Kidney (tissue), 14 donors: ENCODE data around the gene LRRC72. TPM values are rescaled to one million over a fixed set of nuclear protein-coding genes. Genes with fewer than 3 reads are reported as not detected.

Experiments used
- DNase-seq, 5 donors: peaks; one replicate each; pipeline ENCODE4 v3.0.0-alpha.2; 2013 to 2020
- FAIRE-seq: peaks from 2 replicates; lab custom pipeline; 2012; peaks lifted over from hg19 to GRCh38; lab: Jason Lieb, UNC
- H3K27ac ChIP-seq, 2 donors: one replicate each; pipeline ENCODE4 v1.7.0; 2013; ENCODE audit warnings: low read depth in 2 of 2, low read length in 2 of 2, inconsistent platforms in 1 of 2
- H3K27me3 ChIP-seq: one replicate; pipeline ENCODE4 v1.7.1; 2013; ENCODE audit warnings: low read length, inconsistent platforms; ENCODE audit not compliant: control insufficient read depth, insufficient read depth
- H3K36me3 ChIP-seq, 3 donors: one replicate each; pipeline versions ENCODE4 v1.7.0 to v1.7.1; 2013; ENCODE audit warnings: low read length in 3 of 3, control low read depth in 1 of 3, inconsistent platforms in 1 of 3; ENCODE audit not compliant: insufficient read depth in 3 of 3, control insufficient read depth in 2 of 3
- H3K4me1 ChIP-seq, 3 donors: one replicate each; pipeline versions ENCODE4 v1.7.0 to v1.7.1; 2013; ENCODE audit warnings: low read length in 3 of 3, inconsistent platforms in 1 of 3, low read depth in 1 of 3; ENCODE audit not compliant: control insufficient read depth in 2 of 3, insufficient read depth in 2 of 3
- H3K4me3 ChIP-seq, 3 donors: one replicate each; pipeline versions ENCODE4 v1.7.0 to v1.8.1; 2013; ENCODE audit warnings: low read length in 3 of 3, control low read depth in 1 of 3, inconsistent platforms in 1 of 3
- H3K9ac ChIP-seq, 3 donors: one replicate each; pipeline versions ENCODE4 v1.7.0 to v1.7.1; 2013; ENCODE audit warnings: low read length in 3 of 3, control low read depth in 1 of 3, inconsistent platforms in 1 of 3
- H3K9me3 ChIP-seq, 3 donors: one replicate each; pipeline versions ENCODE4 v1.7.0 to v1.7.1; 2013; ENCODE audit warnings: low read length in 3 of 3, control low read depth in 1 of 3, inconsistent platforms in 1 of 3; ENCODE audit not compliant: control insufficient read depth in 2 of 3, insufficient read depth in 1 of 3
- CTCF ChIP-seq: IDR thresholded peaks from 3 replicates; pipeline ENCODE4 v1.5.1; 2012; ENCODE audit warnings: mild to moderate bottlenecking, moderate library complexity, borderline replicate concordance; ENCODE audit not compliant: insufficient read depth; ENCODE audit errors: extremely low read depth
- intact Hi-C: fragments of 100-400 bp; cut with DNase I; formaldehyde crosslinking; loops from one replicate; pipeline ENCODE4 v1.11.1; 2022
- polyA plus RNA-seq: library from polyadenylated mRNA; stranded (reverse); fragments of 350-450 nt; fragmentation: Illumina TruSeq; extraction: RNeasy Lipid Tissue Mini Kit (QIAGEN cat#74804); gene quantifications from one replicate; pipeline ENCODE4 v1.2.3, GENCODE V29; 2014; ENCODE audit warnings: low read depth, low replicate concordance; ENCODE audit not compliant: insufficient read depth
- total RNA-seq: library from RNA; stranded (reverse); fragmentation: NEBNext Ultra II Directional; extraction: Animal tissue kit (Norgen Biotek cat#: 25700); gene quantifications from one replicate; pipeline ENCODE4 v1.2.1, GENCODE V29; 2021
- donor health status: control.
- donor health status: control.
- donor health status: control.
- donor health status: control.
- donor health status: control.
- donor health status: DM: yes; HTN: yes; CAD: no.
- donor health status: Normal renal cell carcinoma (clear cell type).

The LRRC72 gene
- total and polyA plus RNA-seq, 2 donors from 2014 or later: not detected

- Histone ChIP-seq H3K9me3 (no peaks in the 10 kb centered on the region), H3K4me3 (no peak overlapping the region), H3K4me1 (no peaks in the 10 kb centered on the region), H3K36me3 (no peaks in the 10 kb centered on the region), H3K9ac (no peak overlapping the region), H3K27me3 (no peaks in the 10 kb centered on the region), H3K27ac (no peak overlapping the region)
- intact Hi-C loops: no loop called here
- DNase-seq (no peak), FAIRE-seq (no peak)
- TF ChIP-seq CTCF: no peak
These were observed 45.3 kb downstream of the LRRC72 start for GRCh38 chr7:16571941-16572340.

GRCh38 chr7:16579216-16579615, 52.6 kb downstream of the LRRC72 start:
- Histone ChIP-seq H3K9me3 (no peaks in the 10 kb centered on the region), H3K4me1 (no peaks in the 10 kb centered on the region), H3K4me3 (no peak overlapping the region), H3K9ac (no peak overlapping the region), H3K36me3 (no peaks in the 10 kb centered on the region), H3K27me3 (no peaks in the 10 kb centered on the region), H3K27ac (no peak overlapping the region)
- DNase-seq (no peak), FAIRE-seq (no peak)
- intact Hi-C loops: no loop called here
- no peak for TF ChIP-seq CTCF

- H3K4me3 ChIP-seq: no peak overlapping the region
- intact Hi-C loops: no loop called here
- TF ChIP-seq CTCF: no peak
- H3K4me1 ChIP-seq: no peaks in the 10 kb centered on the region
- H3K27me3 ChIP-seq: no peaks in the 10 kb centered on the region
- DNase-seq (no peak), FAIRE-seq (no peak)
- no peaks in the 10 kb centered on the region for H3K9me3 ChIP-seq
- no peak overlapping the region for H3K27ac ChIP-seq
- no peak overlapping the region for H3K9ac ChIP-seq
- H3K36me3 ChIP-seq: no peaks in the 10 kb centered on the region
These were observed 54.7 kb downstream of the LRRC72 start for GRCh38 chr7:16581286-16581685.

GRCh38 chr7:16583834-16584233, 57.2 kb downstream of the LRRC72 start:
- Histone ChIP-seq H3K27ac (no peak overlapping the region), H3K4me3 (no peak overlapping the region), H3K9ac (no peak overlapping the region), H3K27me3 (no peaks in the 10 kb centered on the region), H3K36me3 (no peaks in the 10 kb centered on the region), H3K4me1 (no peaks in the 10 kb centered on the region), H3K9me3 (no peaks in the 10 kb centered on the region)
- DNase-seq (no peak), FAIRE-seq (no peak)
- TF ChIP-seq CTCF: no peak
- intact Hi-C loops: no loop called here
